Heart right ventricle (tissue), 16 donors: ENCODE data around the gene RNF144B. TPM values are rescaled to one million over a fixed set of nuclear protein-coding genes. Genes with fewer than 3 reads are reported as not detected.

Experiments
- ATAC-seq, 8 donors: fragments of 200-7000 bp; cut with Tn5 transposase; one replicate each; pipeline ENCODE4 v1.9.1; 2020; ENCODE audit warnings: mild to moderate bottlenecking in 8 of 8, moderate library complexity in 8 of 8, moderate number of reproducible peaks in 1 of 8
- DNase-seq, 2 donors: peaks; one replicate each; pipeline ENCODE4 v3.0.0-alpha.2; 2020
- H3K27ac ChIP-seq, 10 donors: fragments of 200-600 bp; sonication (generic) in 2 of 10; one replicate each; pipeline versions ENCODE4 v1.5.0 to v1.8.0; 2020 to 2022; ENCODE audit warnings: mild to moderate bottlenecking in 3 of 10
- H3K27me3 ChIP-seq, 7 donors: fragments of 200-600 bp; one replicate each; pipeline ENCODE4 v1.8.0; 2021 to 2022; ENCODE audit warnings: mild to moderate bottlenecking in 2 of 7
- H3K36me3 ChIP-seq, 9 donors: fragments of 200-600 bp; sonication (generic) in 1 of 9; one replicate each; pipeline versions ENCODE4 v1.5.0 to v1.8.0; 2020 to 2022; ENCODE audit warnings: mild to moderate bottlenecking in 2 of 9
- H3K4me1 ChIP-seq, 9 donors: fragments of 200-600 bp; sonication (generic) in 1 of 9; one replicate each; pipeline versions ENCODE4 v1.5.0 to v1.8.0; 2020 to 2022; ENCODE audit warnings: mild to moderate bottlenecking in 4 of 9
- H3K4me3 ChIP-seq, 10 donors: fragments of 200-600 bp; sonication (generic) in 2 of 10; one replicate each; pipeline versions ENCODE4 v1.5.0 to v1.8.0; 2020 to 2022; ENCODE audit warnings: mild to moderate bottlenecking in 7 of 10, moderate library complexity in 2 of 10
- H3K9me3 ChIP-seq, 11 donors: fragments of 200-600 bp in 10 of 11; sonication (generic) in 2 of 11; one replicate each; pipeline versions ENCODE4 v1.5.0 to v1.8.0; 2013 to 2022; ENCODE audit warnings: mild to moderate bottlenecking in 2 of 11, control low read depth in 1 of 11, moderate library complexity in 1 of 11
- CTCF ChIP-seq, 9 donors: fragments of 200-600 bp; sonication (generic) in 2 of 9; IDR thresholded peaks; one replicate each; pipeline versions ENCODE4 v1.5.0 to v1.8.0; 2021 to 2022; ENCODE audit warnings: antibody characterized with exemption in 9 of 9, mild to moderate bottlenecking in 5 of 9, moderate library complexity in 1 of 9
- WGBS, 2 donors: extraction: QIAGEN DNeasy Blood & Tissue Kit; methylation state at CpG; one replicate each; pipeline ENCODE4 v1.1.7; 2013; ENCODE audit warnings: inconsistent platforms in 1 of 2; 5-methylcytosine and 5-hydroxymethylcytosine counted together
- intact Hi-C, 10 donors: fragments of 100-400 bp; cut with DNase I; formaldehyde crosslinking; loops; one replicate each; pipeline versions ENCODE4 v1.11.1 to v1.14.2; 2022
- polyA plus RNA-seq, 2 donors: library from polyadenylated mRNA; stranded (reverse); fragments of 200-250 nt; gene quantifications; one replicate each; pipeline ENCODE4 v1.2.3, GENCODE V29; 2013
- total RNA-seq, 10 donors: library from RNA; stranded (reverse); fragmentation: NEBNext Ultra II Directional in 3 of 10; extraction: Animal tissue kit (Norgen Biotek cat#: 25700) in 3 of 10; gene quantifications; one replicate each; pipeline versions ENCODE4 v1.2.1 to v1.2.4, GENCODE V29; 2021 to 2023
- donor health status: Arrhythmogenic right ventricular cardiomyopathy.
- donor health status: ischemic (EF 13 %, LVEDD 7.1; RV severe dilation, severe dysfunction).
- donor health status: healthy with polysubstance abuse.
- donor health status: DM: no; HTN: yes; CAD: no.
- donor health status: DM: no; HTN: no; CAD: no.
- donor health status: ischemic (EF 25% LVEDD 6.9; RV normal size, moderate dysfunction).
- donor health status: ischemic (EF 25% LVEDD 5.7; RV mildly dilated, moderate dysfunction).
- donor health status: healthy.
- donor health status: DM: yes; HTN: yes; CAD: no.
- donor health status: Ischemic cardiomyopathy.
- donor health status: ischemic (EF 35%, LVEDD 5.7; RV mildly dilated, moderate dysfunction).
- donor health status: nonischemic (EF 11% LVEDD 7.7; RV severe dilation, severe dysfunction).
- donor health status: DM: yes; HTN: yes; CAD: no.
- donor health status: PGD.
- donor health status: ischemic (EF 29% LVEDD 5.4; RV normal size, mild dysfunction).
- donor health status: nonischemic (EF 23%, LVEDD 6.1; RV moderate dilation, normal function).

The RNF144B gene
- total and polyA plus RNA-seq, 12 donors: 4.6 to 25.5 (median 9.4) TPM

GRCh38 chr6:18506382-18507017 lies 119.3 kb downstream of the RNF144B start:
- DNase-seq (no peak), ATAC-seq (no peak)
- H3K27me3 ChIP-seq: peaks cover 0 to 6% (median 0%) of the 10 kb centered on the region in 7 donors
- intact Hi-C loops: loop anchor here in 1 of 10 donors (10.0 kb wide), 1 partner anchor 322 kb away; no protein-coding TSS in a partner anchor
- 78% methylated on average over 15 of the region's 15 CpGs for WGBS, 2 donors
- no peak overlapping the region for H3K4me3 ChIP-seq
- no peak for TF ChIP-seq CTCF (IDR thresholded peaks at IDR 0.05)
- no peaks in the 10 kb centered on the region for H3K36me3 ChIP-seq
- no peaks in the 10 kb centered on the region for H3K9me3 ChIP-seq
- peaks cover 0 to 23% (median 0%) of the 10 kb centered on the region in 9 donors for H3K4me1 ChIP-seq
- no peak overlapping the region for H3K27ac ChIP-seq

- Histone ChIP-seq H3K4me1 (peaks cover 0 to 18% (median 0%) of the 10 kb centered on the region in 9 donors), H3K9me3 (no peaks in the 10 kb centered on the region), H3K27ac (no peak overlapping the region), H3K27me3 (peaks cover 0 to 6% (median 0%) of the 10 kb centered on the region in 7 donors), H3K4me3 (no peak overlapping the region), H3K36me3 (no peaks in the 10 kb centered on the region)
- no peak for ATAC-seq
- no peak for DNase-seq
- WGBS, 2 donors: 77 to 79% methylated on average over 7 of the region's 7 CpGs
- intact Hi-C loops: loop anchor here in 1 of 10 donors (10.0 kb wide), 1 partner anchor 322 kb away; no protein-coding TSS in a partner anchor
- no peak for TF ChIP-seq CTCF (IDR thresholded peaks at IDR 0.05)
Observed at GRCh38 chr6:18507018-18507415, 119.9 kb downstream of the RNF144B start.

DNA sequence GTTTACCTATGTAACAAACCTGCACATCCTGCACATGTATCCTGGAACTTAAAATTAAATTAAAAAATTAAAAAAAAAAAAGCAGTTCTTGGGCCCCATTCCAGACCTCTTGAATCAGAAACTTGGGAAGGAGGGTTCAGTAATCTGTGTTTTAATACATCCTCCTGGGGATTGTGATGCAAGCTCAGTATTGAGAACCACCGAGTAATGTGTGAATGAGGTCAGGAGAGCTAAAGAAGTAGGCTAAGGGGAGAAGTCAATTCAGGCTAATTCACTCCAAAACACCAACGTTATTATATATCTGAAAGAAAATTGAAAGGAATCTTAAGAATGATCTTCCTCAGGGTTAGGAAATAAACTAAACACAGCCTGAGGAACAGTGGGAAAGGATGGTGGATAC lies 120.4 kb downstream of the RNF144B start:
- peaks cover 0 to 6% (median 0%) of the 10 kb centered on the region in 7 donors for H3K27me3 ChIP-seq
- intact Hi-C loops: loop anchor here in 1 of 10 donors (10.0 kb wide), 1 partner anchor 323 kb away; no protein-coding TSS in a partner anchor
- no peak for TF ChIP-seq CTCF (IDR thresholded peaks at IDR 0.05)
- no peak overlapping the region for H3K27ac ChIP-seq
- no peak overlapping the region for H3K4me3 ChIP-seq
- H3K9me3 ChIP-seq: no peaks in the 10 kb centered on the region
- H3K4me1 ChIP-seq: peaks cover 0 to 12% (median 0%) of the 10 kb centered on the region in 9 donors
- no peak for ATAC-seq
- DNase-seq: no peak
- no peaks in the 10 kb centered on the region for H3K36me3 ChIP-seq
- WGBS, 2 donors: 44 to 54% methylated on average over 2 of the region's 2 CpGs

GRCh38 chr6:18509871-18510643 lies 122.9 kb downstream of the RNF144B start:
- no peak for TF ChIP-seq CTCF (IDR thresholded peaks at IDR 0.05)
- H3K27me3 ChIP-seq: peaks cover 0 to 6% (median 0%) of the 10 kb centered on the region in 7 donors
- H3K36me3 ChIP-seq: no peaks in the 10 kb centered on the region
- H3K4me1 ChIP-seq: no peaks in the 10 kb centered on the region
- no peak overlapping the region for H3K4me3 ChIP-seq
- H3K27ac ChIP-seq: no peak overlapping the region
- no peaks in the 10 kb centered on the region for H3K9me3 ChIP-seq
- ATAC-seq (no peak), DNase-seq (no peak)
- 81 to 84% methylated on average over 3 of the region's 3 CpGs for WGBS, 2 donors
- intact Hi-C loops: loop anchor here in 1 of 10 donors (10.0 kb wide), 1 partner anchor 325 kb away; no protein-coding TSS in a partner anchor
